Fibroblast of peridontal ligament (primary cell): Measurements from ENCODE around the gene ABLIM3.

ENCODE experiments used
- DNase-seq: peaks from one replicate; pipeline ENCODE4 v3.0.0-alpha.2; 2010; ENCODE audit errors: extremely low read depth

The ABLIM3 gene

DNA sequence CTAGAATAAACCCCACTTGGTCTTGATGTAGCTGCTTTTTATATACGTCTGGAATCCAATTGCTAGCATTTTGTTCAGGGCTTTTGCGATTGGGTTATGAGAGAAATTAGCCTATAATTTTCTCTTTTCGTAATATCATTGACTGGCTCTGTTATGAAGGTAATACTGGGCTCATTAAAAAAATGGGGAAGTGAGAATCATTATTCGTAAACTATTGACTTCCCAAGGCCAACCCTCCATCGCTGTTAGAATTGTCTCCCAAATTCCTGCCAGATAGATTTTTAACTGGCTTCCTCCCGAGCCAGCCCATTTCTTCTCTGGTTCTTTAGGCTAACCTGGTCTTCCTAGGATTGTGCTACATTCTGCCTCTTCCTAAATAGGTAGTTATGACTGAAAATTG is 168.1 kb downstream of the ABLIM3 start:
- no peak for DNase-seq
